Esophagus squamous epithelium (tissue), 4 donors: ENCODE measurements around the gene CLCN7.

Experiments used
- POLR2A ChIP-seq, 4 donors: fragments of 450-650 bp; IDR thresholded peaks; one replicate each; pipeline ENCODE4 v1.6.1; 2017; ENCODE audit warnings: antibody characterized with exemption in 4 of 4, mild to moderate bottlenecking in 4 of 4, moderate library complexity in 3 of 4
- TF ChIP-seq, protein P1 (sequence below), 6 experiments: fragments of 450-650 bp in 4 of 6; fragments of 200-600 bp in 2 of 6; sonication (generic) in 2 of 6; IDR thresholded peaks; one replicate each; pipeline ENCODE4 v1.5.1; 2016 to 2019; ENCODE audit warnings: antibody characterized with exemption in 6 of 6, mild to moderate bottlenecking in 4 of 6, moderate library complexity in 4 of 6

- TF ChIP-seq, protein P1, sequence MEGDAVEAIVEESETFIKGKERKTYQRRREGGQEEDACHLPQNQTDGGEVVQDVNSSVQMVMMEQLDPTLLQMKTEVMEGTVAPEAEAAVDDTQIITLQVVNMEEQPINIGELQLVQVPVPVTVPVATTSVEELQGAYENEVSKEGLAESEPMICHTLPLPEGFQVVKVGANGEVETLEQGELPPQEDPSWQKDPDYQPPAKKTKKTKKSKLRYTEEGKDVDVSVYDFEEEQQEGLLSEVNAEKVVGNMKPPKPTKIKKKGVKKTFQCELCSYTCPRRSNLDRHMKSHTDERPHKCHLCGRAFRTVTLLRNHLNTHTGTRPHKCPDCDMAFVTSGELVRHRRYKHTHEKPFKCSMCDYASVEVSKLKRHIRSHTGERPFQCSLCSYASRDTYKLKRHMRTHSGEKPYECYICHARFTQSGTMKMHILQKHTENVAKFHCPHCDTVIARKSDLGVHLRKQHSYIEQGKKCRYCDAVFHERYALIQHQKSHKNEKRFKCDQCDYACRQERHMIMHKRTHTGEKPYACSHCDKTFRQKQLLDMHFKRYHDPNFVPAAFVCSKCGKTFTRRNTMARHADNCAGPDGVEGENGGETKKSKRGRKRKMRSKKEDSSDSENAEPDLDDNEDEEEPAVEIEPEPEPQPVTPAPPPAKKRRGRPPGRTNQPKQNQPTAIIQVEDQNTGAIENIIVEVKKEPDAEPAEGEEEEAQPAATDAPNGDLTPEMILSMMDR (IDR thresholded peaks at IDR 0.05) = no peak
- TF ChIP-seq POLR2A (IDR thresholded peaks at IDR 0.05) = no peak
Measured at GRCh38 chr16:1431497-1432270, 43.1 kb downstream of the CLCN7 start.
